Esophagus muscularis mucosa (tissue), 4 donors: Measurements from ENCODE around the gene PTGES3. TPM values are rescaled to one million over a fixed set of nuclear protein-coding genes. Genes with fewer than 3 reads are reported as not detected.

Experiments used
- DNase-seq: peaks from one replicate; pipeline ENCODE4 v3.0.0-alpha.2; 2017; ENCODE audit errors: extremely low spot score
- H3K27ac ChIP-seq, 4 donors: fragments of 200-600 bp; sonication (generic); replicated peaks in 1 of 4; 1 replicate in 3 of 4; 2 replicates in 1 of 4; pipeline ENCODE4 v1.5.1; 2016 to 2019; ENCODE audit warnings: mild to moderate bottlenecking in 1 of 4
- H3K27me3 ChIP-seq, 4 donors: fragments of 200-600 bp; sonication (generic); one replicate each; pipeline versions ENCODE4 v1.5.1 to v1.6.0; 2016 to 2019
- H3K36me3 ChIP-seq, 4 donors: fragments of 200-600 bp; sonication (generic); one replicate each; pipeline ENCODE4 v1.5.1; 2016 to 2019
- H3K4me1 ChIP-seq, 4 donors: fragments of 200-600 bp; sonication (generic); one replicate each; pipeline ENCODE4 v1.5.1; 2016 to 2019
- H3K4me3 ChIP-seq, 4 donors: fragments of 200-600 bp; sonication (generic); 1 replicate in 2 of 4; 2 replicates in 2 of 4; pipeline ENCODE4 v1.5.1; 2016 to 2019; ENCODE audit warnings: mild to moderate bottlenecking in 4 of 4, moderate library complexity in 1 of 4
- H3K9me3 ChIP-seq, 4 donors: fragments of 200-600 bp; sonication (generic); 1 replicate in 3 of 4; 2 replicates in 1 of 4; pipeline ENCODE4 v1.5.1; 2016 to 2019
- EP300 ChIP-seq: sonication (generic); formaldehyde crosslinking; IDR thresholded peaks from one replicate; pipeline ENCODE4 v1.6.1; 2017; ENCODE audit warnings: antibody characterized with exemption
- POLR2A ChIP-seq: fragments of 450-650 bp; IDR thresholded peaks from one replicate; pipeline ENCODE4 v1.6.1; 2017; ENCODE audit warnings: antibody characterized with exemption, moderate library complexity, mild to moderate bottlenecking, low read depth
- POLR2AphosphoS5 ChIP-seq, 2 donors: sonication (generic); formaldehyde crosslinking; IDR thresholded peaks; one replicate each; pipeline ENCODE4 v1.6.1; 2017; ENCODE audit warnings: antibody characterized with exemption in 2 of 2
- WGBS: methylation state at CpG from one replicate; pipeline ENCODE4 v1.1.5; 2018; 5-methylcytosine and 5-hydroxymethylcytosine counted together
- intact Hi-C: fragments of 100-400 bp; cut with DNase I; formaldehyde crosslinking; loops from one replicate; pipeline ENCODE4 v1.15.1; 2023
- total RNA-seq, 4 donors: library from RNA; depleted of rRNA; stranded (reverse); fragments of >200 nt; gene quantifications; one replicate each; pipeline versions ENCODE4 v1.1.0 to v1.2.1, GENCODE V29; 2016
- TF ChIP-seq, protein P1 (sequence below), 3 experiments: fragments of 200-600 bp in 2 of 3; fragments of 450-650 bp in 1 of 3; sonication (generic) in 2 of 3; IDR thresholded peaks; one replicate each; pipeline ENCODE4 v1.5.1; 2017 to 2019; ENCODE audit warnings: antibody characterized with exemption in 3 of 3, mild to moderate bottlenecking in 2 of 3, moderate library complexity in 1 of 3

The PTGES3 gene
- total RNA-seq, 4 donors from 2014 or later: 86.8 to 118 (median 92.0) TPM

DNA sequence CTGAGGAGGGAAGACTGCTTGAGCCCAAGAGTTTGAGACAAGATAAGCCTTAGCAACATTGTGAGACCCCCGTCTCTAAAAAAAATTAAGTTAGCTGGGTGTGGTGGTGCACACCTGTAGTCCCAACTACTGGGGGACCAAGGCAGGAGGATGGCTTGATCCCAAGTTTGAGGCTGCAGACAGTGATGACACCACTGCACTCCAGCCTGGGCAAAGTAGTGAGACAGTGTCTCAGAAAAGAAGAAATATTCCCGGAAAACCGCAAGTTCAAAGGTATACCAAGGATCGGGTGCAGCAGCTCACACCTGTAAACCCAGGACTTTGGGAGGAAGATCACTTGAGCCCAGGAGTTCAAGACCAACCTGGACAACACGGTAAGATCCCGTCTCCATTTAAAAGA is 5.8 kb downstream of the PTGES3 start:
- 89% methylated on average over 6 of the region's 6 CpGs for WGBS
- Histone ChIP-seq H3K4me1 (peaks cover 62 to 95% (median 83%) of the 10 kb centered on the region in 4 donors), H3K36me3 (peaks cover 0 to 26% (median 8%) of the 10 kb centered on the region in 4 donors), H3K4me3 (no peak overlapping the region), H3K27me3 (no peaks in the 10 kb centered on the region), H3K27ac (no peak overlapping the region), H3K9me3 (no peaks in the 10 kb centered on the region)
- TF ChIP-seq EP300: no peak
- TF ChIP-seq POLR2AphosphoS5 (IDR thresholded peaks at IDR 0.05): no peak
- TF ChIP-seq, protein P1, sequence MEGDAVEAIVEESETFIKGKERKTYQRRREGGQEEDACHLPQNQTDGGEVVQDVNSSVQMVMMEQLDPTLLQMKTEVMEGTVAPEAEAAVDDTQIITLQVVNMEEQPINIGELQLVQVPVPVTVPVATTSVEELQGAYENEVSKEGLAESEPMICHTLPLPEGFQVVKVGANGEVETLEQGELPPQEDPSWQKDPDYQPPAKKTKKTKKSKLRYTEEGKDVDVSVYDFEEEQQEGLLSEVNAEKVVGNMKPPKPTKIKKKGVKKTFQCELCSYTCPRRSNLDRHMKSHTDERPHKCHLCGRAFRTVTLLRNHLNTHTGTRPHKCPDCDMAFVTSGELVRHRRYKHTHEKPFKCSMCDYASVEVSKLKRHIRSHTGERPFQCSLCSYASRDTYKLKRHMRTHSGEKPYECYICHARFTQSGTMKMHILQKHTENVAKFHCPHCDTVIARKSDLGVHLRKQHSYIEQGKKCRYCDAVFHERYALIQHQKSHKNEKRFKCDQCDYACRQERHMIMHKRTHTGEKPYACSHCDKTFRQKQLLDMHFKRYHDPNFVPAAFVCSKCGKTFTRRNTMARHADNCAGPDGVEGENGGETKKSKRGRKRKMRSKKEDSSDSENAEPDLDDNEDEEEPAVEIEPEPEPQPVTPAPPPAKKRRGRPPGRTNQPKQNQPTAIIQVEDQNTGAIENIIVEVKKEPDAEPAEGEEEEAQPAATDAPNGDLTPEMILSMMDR (IDR thresholded peaks at IDR 0.05): no peak
- TF ChIP-seq POLR2A: no peak
- intact Hi-C loops: no loop called here
- no peak for DNase-seq

DNA sequence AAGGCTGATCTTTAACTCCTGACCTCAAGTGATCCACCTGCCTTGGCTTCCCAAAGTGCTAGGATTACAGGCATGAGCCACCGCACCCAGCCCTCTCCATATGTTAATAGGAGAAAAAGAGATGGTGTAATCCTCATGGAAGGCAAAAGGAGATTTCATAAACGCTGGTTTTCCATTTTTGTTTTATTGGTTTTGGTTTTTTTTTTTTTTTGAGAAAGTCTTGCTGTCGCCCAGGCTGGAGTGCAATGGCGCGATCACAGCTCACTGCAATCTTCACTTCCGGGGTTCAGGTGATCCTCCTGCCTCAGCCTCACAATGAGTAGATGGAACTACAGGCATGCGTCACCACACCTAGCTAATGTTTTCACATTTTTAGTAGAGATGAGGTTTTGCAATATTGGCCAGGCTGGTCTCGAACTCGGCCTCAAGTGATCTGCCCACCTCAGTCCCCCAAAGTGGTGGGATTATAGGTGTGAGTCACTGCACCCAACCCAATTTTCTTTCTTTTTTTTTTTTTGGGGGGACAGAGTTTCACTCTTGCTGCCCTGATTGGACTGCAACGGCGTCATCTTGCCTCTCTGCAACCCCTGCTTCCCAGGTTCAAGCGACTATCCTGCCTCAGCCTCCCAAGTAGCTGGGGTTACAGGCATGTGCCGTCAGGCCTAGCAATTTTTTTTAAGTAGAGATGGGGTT is 8.1 kb downstream of the PTGES3 start:
- intact Hi-C loops: no loop called here
- peaks cover 0 to 25% (median 8%) of the 10 kb centered on the region in 4 donors for H3K36me3 ChIP-seq
- H3K27me3 ChIP-seq: no peaks in the 10 kb centered on the region
- H3K4me3 ChIP-seq: no peak overlapping the region
- H3K4me1 ChIP-seq: peaks cover 53 to 99% (median 88%) of the 10 kb centered on the region in 4 donors
- TF ChIP-seq POLR2AphosphoS5 (IDR thresholded peaks at IDR 0.05) (no peak), EP300 (no peak), POLR2A (no peak)
- TF ChIP-seq, protein P1 (IDR thresholded peaks at IDR 0.05): no peak
- H3K9me3 ChIP-seq: no peaks in the 10 kb centered on the region
- H3K27ac ChIP-seq: no peak overlapping the region
- DNase-seq: no peak
- WGBS: 89% methylated on average over 13 of the region's 13 CpGs

DNA sequence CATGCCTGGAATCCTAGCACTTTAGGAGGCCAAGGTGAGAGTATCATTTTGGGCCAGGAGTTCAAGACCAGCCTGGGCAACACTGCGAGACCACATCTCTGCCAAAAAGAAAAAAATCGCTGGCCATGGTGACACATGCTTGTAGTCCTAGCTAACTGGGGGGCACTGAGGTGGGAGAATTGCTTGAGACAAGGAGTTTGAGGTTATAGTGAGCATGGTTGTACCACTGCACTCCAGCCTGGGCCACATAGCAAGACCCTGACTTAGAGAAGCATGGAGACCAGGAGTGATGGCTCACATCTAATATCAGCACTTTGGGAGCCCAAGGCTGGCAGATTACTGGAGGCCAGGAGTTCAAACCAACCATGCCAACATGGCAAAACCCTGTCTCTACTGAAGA is 9.2 kb downstream of the PTGES3 start:
- TF ChIP-seq POLR2A (no peak), EP300 (no peak), POLR2AphosphoS5 (IDR thresholded peaks at IDR 0.05) (no peak)
- TF ChIP-seq, protein P1 (IDR thresholded peaks at IDR 0.05): no peak
- no peak overlapping the region for H3K27ac ChIP-seq
- WGBS: 100% methylated on average over 2 of the region's 2 CpGs
- no peaks in the 10 kb centered on the region for H3K9me3 ChIP-seq
- no peaks in the 10 kb centered on the region for H3K27me3 ChIP-seq
- peaks cover 0 to 21% (median 8%) of the 10 kb centered on the region in 4 donors for H3K36me3 ChIP-seq
- intact Hi-C loops: no loop called here
- H3K4me3 ChIP-seq: no peak overlapping the region
- peaks cover 49 to 87% (median 80%) of the 10 kb centered on the region in 4 donors for H3K4me1 ChIP-seq
- no peak for DNase-seq

GRCh38 chr12:56677680-56678079 is 10.4 kb downstream of the PTGES3 start:
- 88% methylated on average over 1 of the region's 1 CpG for WGBS
- H3K4me1 ChIP-seq: peaks cover 43 to 87% (median 81%) of the 10 kb centered on the region in 4 donors
- H3K27me3 ChIP-seq: no peaks in the 10 kb centered on the region
- TF ChIP-seq POLR2AphosphoS5 (IDR thresholded peaks at IDR 0.05) (no peak), POLR2A (no peak), EP300 (no peak)
- TF ChIP-seq, protein P1 (IDR thresholded peaks at IDR 0.05): no peak
- H3K36me3 ChIP-seq: peaks cover 0 to 23% (median 6%) of the 10 kb centered on the region in 4 donors
- intact Hi-C loops: no loop called here
- no peak for DNase-seq
- no peaks in the 10 kb centered on the region for H3K9me3 ChIP-seq
- no peak overlapping the region for H3K27ac ChIP-seq
- no peak overlapping the region for H3K4me3 ChIP-seq
